ENCODE results near the gene TCF7L2. TPM values are rescaled to one million over a fixed set of nuclear protein-coding genes. Genes with fewer than 3 reads are reported as not detected.

The TCF7L2 gene
- total RNA-seq, 1 donor from 2014 or later: 49.3 TPM

DNA sequence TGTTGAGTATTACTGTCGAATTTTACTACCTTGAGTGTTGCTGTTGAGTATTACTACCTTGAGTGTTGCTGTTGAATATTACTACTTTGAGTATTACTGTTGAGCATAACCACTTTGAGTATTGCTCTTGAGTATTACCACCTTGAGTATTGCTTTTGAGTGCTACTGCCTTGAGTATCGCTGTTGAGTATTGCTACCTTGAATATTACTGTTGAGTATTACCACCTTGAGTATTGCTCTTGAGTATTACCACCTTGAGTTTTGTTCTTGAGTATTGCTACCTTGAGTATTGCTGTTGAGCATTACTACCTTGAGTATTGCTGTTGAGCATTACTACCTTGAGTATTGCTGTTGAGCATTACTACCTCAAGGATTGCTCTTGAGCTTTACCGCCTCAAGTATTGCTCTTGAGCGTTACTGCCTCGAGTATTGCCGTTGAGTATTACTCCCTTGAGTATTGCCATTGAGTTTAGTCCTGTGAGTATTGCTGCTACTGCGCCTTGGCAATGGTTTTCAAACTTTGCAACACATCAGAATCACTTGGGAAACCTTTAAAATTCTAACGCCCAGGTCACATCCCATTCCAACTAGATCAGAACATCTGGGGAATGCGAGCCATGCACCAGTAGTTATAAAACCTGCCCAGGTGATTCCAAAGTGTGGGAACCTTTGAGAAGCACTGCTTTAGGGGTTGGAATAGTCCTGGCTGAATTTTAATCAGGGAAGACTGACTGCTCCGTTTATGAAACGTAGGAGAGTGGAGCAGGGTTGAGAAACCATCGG lies 61.7 kb downstream of the TCF7L2 start:
- peaks cover 19% of the 10 kb centered on the region for H3K4me1 Mint-ChIP-seq (ENCODE audit: unreplicated experiment)
- peaks cover 6% of the 10 kb centered on the region for H3K27me3 Mint-ChIP-seq (ENCODE audit: unreplicated experiment)
- H3K36me3 Mint-ChIP-seq (ENCODE audit: low read depth, unreplicated experiment): peaks cover 12% of the 10 kb centered on the region
- TF ChIP-seq, protein P1, sequence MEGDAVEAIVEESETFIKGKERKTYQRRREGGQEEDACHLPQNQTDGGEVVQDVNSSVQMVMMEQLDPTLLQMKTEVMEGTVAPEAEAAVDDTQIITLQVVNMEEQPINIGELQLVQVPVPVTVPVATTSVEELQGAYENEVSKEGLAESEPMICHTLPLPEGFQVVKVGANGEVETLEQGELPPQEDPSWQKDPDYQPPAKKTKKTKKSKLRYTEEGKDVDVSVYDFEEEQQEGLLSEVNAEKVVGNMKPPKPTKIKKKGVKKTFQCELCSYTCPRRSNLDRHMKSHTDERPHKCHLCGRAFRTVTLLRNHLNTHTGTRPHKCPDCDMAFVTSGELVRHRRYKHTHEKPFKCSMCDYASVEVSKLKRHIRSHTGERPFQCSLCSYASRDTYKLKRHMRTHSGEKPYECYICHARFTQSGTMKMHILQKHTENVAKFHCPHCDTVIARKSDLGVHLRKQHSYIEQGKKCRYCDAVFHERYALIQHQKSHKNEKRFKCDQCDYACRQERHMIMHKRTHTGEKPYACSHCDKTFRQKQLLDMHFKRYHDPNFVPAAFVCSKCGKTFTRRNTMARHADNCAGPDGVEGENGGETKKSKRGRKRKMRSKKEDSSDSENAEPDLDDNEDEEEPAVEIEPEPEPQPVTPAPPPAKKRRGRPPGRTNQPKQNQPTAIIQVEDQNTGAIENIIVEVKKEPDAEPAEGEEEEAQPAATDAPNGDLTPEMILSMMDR (IDR thresholded peaks at IDR 0.05; ENCODE audit: unreplicated experiment): no peak
- H3K4me3 Mint-ChIP-seq (ENCODE audit: unreplicated experiment): no peak overlapping the region
- DNase-seq (ENCODE audit: low spot score): no peak
- H3K9me3 Mint-ChIP-seq (ENCODE audit: unreplicated experiment): no peaks in the 10 kb centered on the region
- no peak overlapping the region for H3K27ac Mint-ChIP-seq (ENCODE audit: unreplicated experiment)

DNA sequence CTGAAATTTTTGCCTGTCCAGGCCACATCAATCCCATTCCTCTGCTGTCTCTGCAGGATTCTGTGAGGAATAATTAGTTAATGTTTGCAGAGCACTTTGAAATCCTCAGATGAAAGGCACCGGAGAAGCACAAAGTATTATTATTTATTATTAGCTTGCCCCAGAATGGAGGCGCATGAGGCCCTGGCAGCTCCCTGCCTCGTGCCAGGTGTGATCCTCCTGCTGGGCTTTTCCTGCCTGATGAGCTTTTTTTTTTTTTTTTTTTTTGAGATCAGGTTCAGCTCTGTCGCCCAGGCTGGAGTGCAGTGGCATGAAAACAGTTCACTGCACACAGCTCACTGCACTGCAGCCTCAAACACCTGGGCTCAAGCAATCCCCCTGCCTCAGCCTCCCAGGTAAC lies 65.2 kb downstream of the TCF7L2 start:
- no peak for DNase-seq (ENCODE audit: low spot score)
- no peak overlapping the region for H3K27ac Mint-ChIP-seq (ENCODE audit: unreplicated experiment)

DNA sequence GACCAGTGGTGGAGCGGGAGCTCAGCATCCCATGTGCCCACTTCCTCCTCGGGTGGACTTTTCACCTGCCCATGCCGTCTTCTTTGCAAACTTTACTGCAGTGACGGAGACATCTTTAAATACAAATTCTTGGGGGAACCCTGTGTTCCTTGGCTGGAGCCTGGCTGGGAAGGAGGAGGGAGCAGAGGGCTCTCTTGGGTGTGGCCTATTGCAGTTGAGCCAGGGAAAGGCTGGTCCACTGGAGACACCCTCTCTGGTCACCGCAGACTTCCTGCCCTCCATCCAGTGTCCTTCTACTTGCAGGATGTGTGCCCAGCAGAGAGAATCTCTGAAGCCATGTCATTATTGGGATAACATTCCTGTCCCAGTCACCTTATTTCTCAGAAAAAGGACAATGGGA lies 67.3 kb downstream of the TCF7L2 start:
- no peak overlapping the region for H3K4me3 Mint-ChIP-seq (ENCODE audit: unreplicated experiment)
- H3K4me1 Mint-ChIP-seq (ENCODE audit: unreplicated experiment): peaks cover 49% of the 10 kb centered on the region
- H3K27me3 Mint-ChIP-seq (ENCODE audit: unreplicated experiment): peaks cover 7% of the 10 kb centered on the region
- H3K36me3 Mint-ChIP-seq (ENCODE audit: low read depth, unreplicated experiment): peaks cover 10% of the 10 kb centered on the region
- TF ChIP-seq, protein P1 (IDR thresholded peaks at IDR 0.05; ENCODE audit: unreplicated experiment): no peak
- DNase-seq (ENCODE audit: low spot score): no peak
- H3K9me3 Mint-ChIP-seq (ENCODE audit: unreplicated experiment): no peaks in the 10 kb centered on the region
- H3K27ac Mint-ChIP-seq (ENCODE audit: unreplicated experiment): no peak overlapping the region

More for the DNA sequence above, 65.2 kb downstream of the TCF7L2 start:
- TF ChIP-seq, protein P1 (IDR thresholded peaks at IDR 0.05; ENCODE audit: unreplicated experiment): no peak
- peaks cover 30% of the 10 kb centered on the region for H3K4me1 Mint-ChIP-seq (ENCODE audit: unreplicated experiment)
- H3K27me3 Mint-ChIP-seq (ENCODE audit: unreplicated experiment): peaks cover 7% of the 10 kb centered on the region
- H3K36me3 Mint-ChIP-seq (ENCODE audit: low read depth, unreplicated experiment): peaks cover 11% of the 10 kb centered on the region
- no peaks in the 10 kb centered on the region for H3K9me3 Mint-ChIP-seq (ENCODE audit: unreplicated experiment)
- H3K4me3 Mint-ChIP-seq (ENCODE audit: unreplicated experiment): no peak overlapping the region

DNA sequence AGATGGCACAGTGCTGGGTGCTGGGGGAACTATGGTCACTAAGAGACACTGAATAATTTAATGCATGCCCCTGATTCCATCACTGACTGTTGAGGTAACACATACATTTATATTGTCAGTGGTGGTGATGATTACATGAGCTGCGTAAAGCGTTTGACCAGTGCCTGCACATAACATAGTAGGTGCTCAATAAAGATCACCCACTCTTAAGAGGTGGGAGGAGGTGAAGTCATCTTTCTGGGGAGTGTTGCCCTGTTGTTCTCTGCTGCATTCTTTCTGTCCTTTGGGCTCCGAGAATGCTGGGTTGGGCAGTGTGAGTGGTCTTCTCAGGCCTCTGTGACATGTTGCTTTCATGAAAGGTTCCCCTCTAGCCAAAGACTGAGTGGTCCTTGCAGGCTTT lies 68.0 kb downstream of the TCF7L2 start:
- TF ChIP-seq, protein P1 (IDR thresholded peaks at IDR 0.05; ENCODE audit: unreplicated experiment): no peak
- Mint-ChIP-seq H3K9me3 (ENCODE audit: unreplicated experiment) (no peaks in the 10 kb centered on the region), H3K27me3 (ENCODE audit: unreplicated experiment) (peaks cover 7% of the 10 kb centered on the region), H3K4me3 (ENCODE audit: unreplicated experiment) (no peak overlapping the region), H3K36me3 (ENCODE audit: low read depth, unreplicated experiment) (peaks cover 10% of the 10 kb centered on the region), H3K4me1 (ENCODE audit: unreplicated experiment) (peaks cover 49% of the 10 kb centered on the region), H3K27ac (ENCODE audit: unreplicated experiment) (no peak overlapping the region)
- no peak for DNase-seq (ENCODE audit: low spot score)

DNA sequence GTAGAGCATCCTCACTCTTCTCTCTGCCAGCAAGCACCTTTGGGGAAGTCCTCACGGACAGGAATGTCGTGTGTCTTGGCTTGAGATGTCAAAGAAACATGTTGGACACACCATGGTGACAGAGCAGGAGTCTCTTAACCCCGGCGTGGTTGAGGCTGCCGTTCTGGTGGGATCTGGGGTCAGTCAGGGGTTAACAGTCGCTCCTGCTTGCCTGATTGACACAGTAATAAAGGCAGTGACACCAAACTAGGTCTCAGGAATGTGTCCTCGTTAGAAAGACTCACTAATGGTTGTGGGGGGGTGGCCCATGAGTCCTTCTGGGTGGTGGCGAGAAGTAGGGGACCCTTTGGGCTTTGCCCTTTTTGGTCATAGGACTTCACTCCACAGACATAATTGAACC lies 69.0 kb downstream of the TCF7L2 start:
- Mint-ChIP-seq H3K36me3 (ENCODE audit: low read depth, unreplicated experiment) (peaks cover 10% of the 10 kb centered on the region), H3K4me1 (ENCODE audit: unreplicated experiment) (peaks cover 45% of the 10 kb centered on the region), H3K4me3 (ENCODE audit: unreplicated experiment) (no peak overlapping the region), H3K27me3 (ENCODE audit: unreplicated experiment) (peaks cover 7% of the 10 kb centered on the region), H3K27ac (ENCODE audit: unreplicated experiment) (no peak overlapping the region), H3K9me3 (ENCODE audit: unreplicated experiment) (no peaks in the 10 kb centered on the region)
- TF ChIP-seq, protein P1 (IDR thresholded peaks at IDR 0.05; ENCODE audit: unreplicated experiment): no peak
- no peak for DNase-seq (ENCODE audit: low spot score)
